ENCODE data around the gene ENPP1. TPM values are rescaled to one million over a fixed set of nuclear protein-coding genes. Genes with fewer than 3 reads are reported as not detected.

ENPP1 gene
- total RNA-seq, 1 experiment from 2014 or later = 29.7 TPM

DNA sequence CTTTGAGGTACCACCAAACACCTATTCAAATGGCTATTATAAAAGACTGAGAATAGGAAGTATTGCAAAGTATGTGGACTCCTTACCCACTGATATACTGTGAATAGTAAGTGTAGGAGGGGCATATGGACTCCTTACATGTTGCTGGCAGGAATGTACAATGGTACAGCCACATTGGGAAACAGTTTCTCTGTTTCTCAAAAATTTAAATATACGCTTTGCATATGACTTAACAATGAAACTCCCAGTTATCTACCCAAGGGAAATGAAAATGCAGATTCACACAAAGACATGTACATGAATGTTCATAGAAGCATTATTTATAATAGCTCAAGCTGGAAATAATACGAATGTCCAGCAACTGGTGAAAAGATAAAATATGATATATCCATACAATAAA, 5.5 kb upstream of the ENPP1 start (continued):
- TF ChIP-seq NR3C1 (CRISPR knock-in tag; conservative IDR thresholded peaks at IDR 0.05; ENCODE audit: low read depth) = no peak

DNA sequence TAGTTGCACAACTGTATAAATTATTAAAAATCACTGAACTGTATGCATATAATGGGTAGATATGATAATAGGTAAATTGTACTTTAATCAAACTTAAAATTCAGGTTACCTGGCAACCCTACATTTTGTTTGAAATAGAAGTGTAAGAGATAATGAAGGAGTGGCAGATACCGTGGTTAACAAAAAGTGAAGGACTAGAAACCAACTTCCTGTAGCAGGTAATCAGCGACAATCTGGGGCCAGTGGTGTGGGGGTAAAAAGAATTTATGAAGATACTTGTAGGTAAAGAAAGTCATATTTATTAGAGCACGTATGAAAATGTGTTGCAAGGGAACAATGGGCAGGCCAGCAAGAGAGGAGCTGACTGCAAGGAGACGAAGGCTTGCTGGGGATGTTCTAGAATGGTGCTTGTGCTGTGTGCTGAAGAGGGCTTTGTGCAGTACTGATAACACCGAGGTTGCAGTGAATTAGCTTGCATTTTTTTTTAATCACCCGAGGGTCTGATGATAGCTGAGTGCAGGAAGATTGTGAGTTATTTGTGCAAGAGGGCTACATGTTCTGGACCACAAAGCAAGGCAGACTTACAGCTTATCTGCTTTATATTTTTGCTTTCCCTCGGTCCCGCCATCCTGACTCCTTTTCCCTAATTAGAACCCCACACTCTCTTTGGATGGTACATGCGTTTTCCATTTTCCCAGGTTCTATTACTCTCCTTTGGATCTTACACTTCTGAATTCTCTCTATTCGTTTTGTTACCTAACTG, 4.6 kb upstream of the ENPP1 start:
- no peak for ATAC-seq
- H3K4me3 Mint-ChIP-seq = no peak overlapping the region
- CTCF ChIA-PET = no interaction called here

GRCh38 chr6:131804131-131804530, 3.7 kb upstream of the ENPP1 start:
- Mint-ChIP-seq H3K9me3 (peaks cover 24% of the 10 kb centered on the region), H3K36me3 (peaks cover 17% of the 10 kb centered on the region), H3K27me3 (ENCODE audit: low read depth) (peaks cover 43% of the 10 kb centered on the region), H3K4me3 (no peak overlapping the region), H3K4me1 (peaks cover 21% of the 10 kb centered on the region), H3K27ac (no peak overlapping the region)
- DNase-seq (ENCODE audit: low spot score) (no peak), ATAC-seq (no peak)
- ChIA-PET CTCF (interaction anchor here (0.9 kb wide), 1 partner anchor 109 kb away, joined by 3 read pairs; no protein-coding TSS in a partner anchor), POLR2A (no interaction called here)
- TF ChIP-seq GABPB1 (CRISPR knock-in tag; IDR thresholded peaks at IDR 0.05) = no peak
- no peak for TF ChIP-seq PRRX2 (CRISPR knock-in tag; IDR thresholded peaks at IDR 0.05)
- TF ChIP-seq NFE2L1 (CRISPR knock-in tag; IDR thresholded peaks at IDR 0.05) = no peak
- no peak for TF ChIP-seq USF1 (CRISPR knock-in tag; IDR thresholded peaks at IDR 0.05)
- TF ChIP-seq PRDM15 (CRISPR knock-in tag; IDR thresholded peaks at IDR 0.05) = no peak
- TF ChIP-seq, protein P1, sequence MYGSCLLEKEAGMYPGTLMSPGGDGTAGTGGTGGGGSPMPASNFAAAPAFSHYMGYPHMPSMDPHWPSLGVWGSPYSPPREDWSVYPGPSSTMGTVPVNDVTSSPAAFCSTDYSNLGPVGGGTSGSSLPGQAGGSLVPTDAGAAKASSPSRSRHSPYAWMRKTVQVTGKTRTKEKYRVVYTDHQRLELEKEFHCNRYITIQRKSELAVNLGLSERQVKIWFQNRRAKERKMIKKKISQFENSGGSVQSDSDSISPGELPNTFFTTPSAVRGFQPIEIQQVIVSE (CRISPR knock-in tag; IDR thresholded peaks at IDR 0.05; ENCODE audit: borderline replicate concordance) = no peak
- no peak for TF ChIP-seq FOXJ3 (CRISPR knock-in tag; IDR thresholded peaks at IDR 0.05; ENCODE audit: borderline replicate concordance)
- TF ChIP-seq RELA (CRISPR knock-in tag; IDR thresholded peaks at IDR 0.05; ENCODE audit: borderline replicate concordance) = no peak
- TF ChIP-seq STAT6 (CRISPR knock-in tag; conservative IDR thresholded peaks at IDR 0.05; ENCODE audit: low read depth) = no peak
- TF ChIP-seq MXD4 (CRISPR knock-in tag; IDR thresholded peaks at IDR 0.05; ENCODE audit: borderline replicate concordance) = no peak
- no peak for TF ChIP-seq NFATC4 (CRISPR knock-in tag; IDR thresholded peaks at IDR 0.05)
- TF ChIP-seq, protein P2, sequence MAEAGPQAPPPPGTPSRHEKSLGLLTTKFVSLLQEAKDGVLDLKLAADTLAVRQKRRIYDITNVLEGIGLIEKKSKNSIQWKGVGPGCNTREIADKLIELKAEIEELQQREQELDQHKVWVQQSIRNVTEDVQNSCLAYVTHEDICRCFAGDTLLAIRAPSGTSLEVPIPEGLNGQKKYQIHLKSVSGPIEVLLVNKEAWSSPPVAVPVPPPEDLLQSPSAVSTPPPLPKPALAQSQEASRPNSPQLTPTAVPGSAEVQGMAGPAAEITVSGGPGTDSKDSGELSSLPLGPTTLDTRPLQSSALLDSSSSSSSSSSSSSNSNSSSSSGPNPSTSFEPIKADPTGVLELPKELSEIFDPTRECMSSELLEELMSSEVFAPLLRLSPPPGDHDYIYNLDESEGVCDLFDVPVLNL (CRISPR knock-in tag; IDR thresholded peaks at IDR 0.05; ENCODE audit: borderline replicate concordance, low read depth) = no peak
- TF ChIP-seq EMX1 (CRISPR knock-in tag; IDR thresholded peaks at IDR 0.05) = no peak
- TF ChIP-seq MYBL2 (CRISPR knock-in tag; IDR thresholded peaks at IDR 0.05) = no peak
- no peak for TF ChIP-seq ATF2 (CRISPR knock-in tag; IDR thresholded peaks at IDR 0.05; ENCODE audit: borderline replicate concordance, low read depth)

More for the DNA sequence above, 4.6 kb upstream of the ENPP1 start:
- TF ChIP-seq NFYB (CRISPR knock-in tag; conservative IDR thresholded peaks at IDR 0.05; ENCODE audit: low read depth) (no peak), ZNF317 (CRISPR knock-in tag; IDR thresholded peaks at IDR 0.05; ENCODE audit: borderline replicate concordance, low read depth) (no peak), NR2C2 (CRISPR knock-in tag; IDR thresholded peaks at IDR 0.05) (no peak), ZNF219 (CRISPR knock-in tag; IDR thresholded peaks at IDR 0.05; ENCODE audit: borderline replicate concordance) (no peak), TEAD1 (CRISPR knock-in tag; IDR thresholded peaks at IDR 0.05) (no peak), IRF1 (CRISPR knock-in tag; IDR thresholded peaks at IDR 0.05) (no peak), MYBL2 (CRISPR knock-in tag; IDR thresholded peaks at IDR 0.05) (no peak)
- TF ChIP-seq, protein P3, sequence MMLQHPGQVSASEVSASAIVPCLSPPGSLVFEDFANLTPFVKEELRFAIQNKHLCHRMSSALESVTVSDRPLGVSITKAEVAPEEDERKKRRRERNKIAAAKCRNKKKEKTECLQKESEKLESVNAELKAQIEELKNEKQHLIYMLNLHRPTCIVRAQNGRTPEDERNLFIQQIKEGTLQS (CRISPR knock-in tag; conservative IDR thresholded peaks at IDR 0.05) = no peak
- Mint-ChIP-seq H3K27me3 (ENCODE audit: low read depth) (peaks cover 34% of the 10 kb centered on the region), H3K36me3 (peaks cover 17% of the 10 kb centered on the region), H3K4me1 (peaks cover 13% of the 10 kb centered on the region), H3K27ac (no peak overlapping the region), H3K9me3 (peaks cover 24% of the 10 kb centered on the region)
- POLR2A ChIA-PET = no interaction called here
- DNase-seq (ENCODE audit: low spot score) = no peak

Measured in WTC11 (cell line).